Small intestine (tissue), 7 donors: ENCODE measurements around the gene EED. TPM values are rescaled to one million over a fixed set of nuclear protein-coding genes. Genes with fewer than 3 reads are reported as not detected.
"Not testable (repeated sequence)": the region's sequence is repeated elsewhere in the genome, so short reads cannot be mapped to it uniquely, and the experiment has no call there.

Source experiments
- DNase-seq, 2 donors: peaks; one replicate each; pipeline versions ENCODE4 v3.0.0 to v3.0.0-alpha.2; 2013
- FAIRE-seq: peaks from 2 replicates; lab custom pipeline; 2012; peaks lifted over from hg19 to GRCh38; lab: Jason Lieb, UNC
- H3K27ac ChIP-seq, 3 donors: one replicate each; pipeline ENCODE4 v1.5.1; 2013; ENCODE audit warnings: low read length in 2 of 3, mild to moderate bottlenecking in 2 of 3, control low read depth in 1 of 3, inconsistent platforms in 1 of 3, low read depth in 1 of 3, moderate library complexity in 1 of 3
- H3K27me3 ChIP-seq, 3 donors: one replicate each; pipeline ENCODE4 v1.6.1; 2013; ENCODE audit warnings: low read length in 3 of 3, inconsistent platforms in 1 of 3; ENCODE audit not compliant: control insufficient read depth in 3 of 3, insufficient read depth in 3 of 3
- H3K36me3 ChIP-seq, 3 donors: one replicate each; pipeline ENCODE4 v1.6.1; 2013; ENCODE audit warnings: low read length in 3 of 3, inconsistent platforms in 1 of 3, low read depth in 1 of 3, mild to moderate bottlenecking in 1 of 3, moderate library complexity in 1 of 3; ENCODE audit not compliant: control insufficient read depth in 3 of 3, insufficient read depth in 2 of 3
- H3K4me1 ChIP-seq, 3 donors: one replicate each; pipeline ENCODE4 v1.6.1; 2013; ENCODE audit warnings: low read length in 2 of 3, inconsistent platforms in 1 of 3, low read depth in 1 of 3, mild to moderate bottlenecking in 1 of 3, moderate library complexity in 1 of 3; ENCODE audit not compliant: control insufficient read depth in 3 of 3, insufficient read depth in 2 of 3
- H3K4me3 ChIP-seq, 3 donors: one replicate each; pipeline ENCODE4 v1.5.1; 2013; ENCODE audit warnings: low read length in 3 of 3, control low read depth in 1 of 3, inconsistent platforms in 1 of 3, low read depth in 1 of 3, mild to moderate bottlenecking in 1 of 3, moderate library complexity in 1 of 3
- H3K9me3 ChIP-seq, 2 donors: one replicate each; pipeline ENCODE4 v1.6.1; 2013; ENCODE audit warnings: low read depth in 1 of 2, low read length in 1 of 2; ENCODE audit not compliant: control insufficient read depth in 2 of 2, insufficient read depth in 1 of 2
- WGBS, 3 donors: extraction: QIAGEN DNeasy Blood & Tissue Kit; methylation state at CpG; one replicate each; pipeline ENCODE4 v1.1.7; 2013; 5-methylcytosine and 5-hydroxymethylcytosine counted together
- polyA plus RNA-seq, 4 donors: library from polyadenylated mRNA; stranded (reverse) in 3 of 4; unstranded in 1 of 4; fragments of 200-250 nt in 3 of 4; fragments of 120-200 nt in 1 of 4; gene quantifications; one replicate each; pipeline versions ENCODE4 v1.2.1 to v1.2.3, GENCODE V29; 2013
- donor health status: healthy with polysubstance abuse.
- donor health status: control.
- donor health status: control.
- donor health status: Bipolar disorder and iron deficiency.
- donor health status: healthy.

The EED gene
- polyA plus RNA-seq, 4 donors, result 13.5 to 27.0 (median 14.9) TPM

DNA sequence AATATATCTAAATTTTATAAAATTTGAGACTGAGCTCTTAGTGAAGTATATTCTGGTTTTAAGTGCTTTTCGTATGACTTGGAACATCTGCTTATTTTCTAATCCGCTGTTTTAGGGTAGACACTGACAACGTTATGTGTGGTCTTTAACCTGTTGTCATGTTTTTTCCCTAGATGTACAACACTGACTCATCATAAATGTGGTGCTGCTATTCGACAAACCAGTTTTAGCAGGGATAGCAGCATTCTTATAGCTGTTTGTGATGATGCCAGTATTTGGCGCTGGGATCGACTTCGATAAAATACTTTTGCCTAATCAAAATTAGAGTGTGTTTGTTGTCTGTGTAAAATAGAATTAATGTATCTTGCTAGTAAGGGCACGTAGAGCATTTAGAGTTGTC lies 33.7 kb downstream of the EED start:
- no peak for DNase-seq
- H3K36me3 ChIP-seq, result peaks cover 0 to 4% (median 4%) of the 10 kb centered on the region in 3 donors
- H3K4me3 ChIP-seq, result no peak overlapping the region
- no peaks in the 10 kb centered on the region for H3K27me3 ChIP-seq
- no peak for FAIRE-seq
- H3K9me3 ChIP-seq, result no peaks in the 10 kb centered on the region
- WGBS, 3 donors, result 81 to 93% (median 92%) methylated on average over 8 of the region's 8 CpGs
- no peaks in the 10 kb centered on the region for H3K4me1 ChIP-seq
- H3K27ac ChIP-seq, result no peak overlapping the region

DNA sequence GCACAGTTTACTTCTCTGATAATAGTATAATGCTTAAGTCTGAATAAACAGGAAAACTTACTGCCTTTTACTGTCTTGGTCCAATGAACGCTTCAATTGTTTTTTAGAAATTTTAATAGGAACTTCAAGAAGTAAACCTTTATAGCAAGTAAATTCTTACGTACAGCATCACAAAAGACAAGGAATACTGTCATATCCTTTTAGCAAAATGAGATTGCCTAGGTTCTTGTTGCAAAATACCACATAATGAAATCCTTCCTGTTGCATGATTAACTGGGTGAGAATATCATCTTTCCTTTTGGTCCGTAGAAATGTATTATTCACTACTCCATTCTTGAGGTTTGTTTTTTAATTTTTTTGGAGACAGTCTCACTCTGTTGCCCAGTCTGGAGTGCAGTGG lies 35.2 kb downstream of the EED start:
- Histone ChIP-seq H3K4me3 (no peak overlapping the region), H3K9me3 (no peaks in the 10 kb centered on the region), H3K27me3 (no peaks in the 10 kb centered on the region), H3K27ac (no peak overlapping the region), H3K36me3 (peaks cover 0 to 3% (median 2%) of the 10 kb centered on the region in 3 donors), H3K4me1 (no peaks in the 10 kb centered on the region)
- FAIRE-seq (no peak), DNase-seq (no peak)
- 98% methylated on average over 3 of the region's 3 CpGs for WGBS, 3 donors

GRCh38 chr11:86287468-86287796 lies 42.9 kb downstream of the EED start:
- peaks cover 0 to 3% (median 0%) of the 10 kb centered on the region in 3 donors for H3K36me3 ChIP-seq
- H3K4me3 ChIP-seq, result no peak overlapping the region
- 87 to 91% (median 89%) methylated on average over 2 of the region's 2 CpGs for WGBS, 3 donors
- H3K27me3 ChIP-seq, result no peaks in the 10 kb centered on the region
- no peak overlapping the region for H3K27ac ChIP-seq
- no peaks in the 10 kb centered on the region for H3K4me1 ChIP-seq
- FAIRE-seq (no peak), DNase-seq (no peak)
- no peaks in the 10 kb centered on the region for H3K9me3 ChIP-seq

DNA sequence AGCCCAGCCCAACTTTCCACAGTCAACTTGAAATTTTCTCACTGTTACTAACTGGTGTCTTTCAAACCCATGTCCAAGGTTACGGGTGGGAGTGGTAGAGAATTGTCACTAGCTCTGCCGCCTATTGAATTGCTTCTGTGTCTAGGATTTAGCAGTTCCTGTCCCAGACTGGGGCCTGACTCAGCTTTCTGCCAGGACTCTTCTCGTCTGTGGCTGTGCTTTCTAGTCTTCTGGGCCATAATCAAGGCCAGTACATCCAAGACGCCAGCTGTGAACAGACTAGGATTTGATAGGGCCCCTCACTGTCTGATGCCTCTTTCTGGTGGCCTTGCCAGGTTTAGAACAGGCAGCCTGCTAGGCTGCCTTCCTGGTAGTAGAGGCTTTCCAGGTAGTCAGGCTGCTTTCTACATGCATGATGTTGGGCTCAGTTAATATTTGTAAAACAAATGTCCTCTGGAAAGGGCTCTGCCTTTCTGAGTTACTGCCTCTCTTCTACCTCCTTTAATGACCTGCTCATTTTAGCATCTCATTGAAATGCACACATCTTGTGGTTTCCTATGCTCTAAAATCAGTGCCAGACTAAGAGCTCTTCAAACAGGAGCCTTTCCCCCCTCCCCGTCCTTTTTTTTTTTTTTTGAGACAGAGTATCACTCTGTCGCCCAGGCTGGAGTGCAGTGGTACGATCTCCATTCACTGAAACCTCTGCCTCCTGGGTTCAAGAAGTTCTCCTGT lies 44.4 kb downstream of the EED start:
- Histone ChIP-seq H3K4me3 (no peak overlapping the region), H3K27me3 (no peaks in the 10 kb centered on the region), H3K36me3 (peaks cover 0 to 3% (median 0%) of the 10 kb centered on the region in 3 donors), H3K27ac (no peak overlapping the region), H3K4me1 (no peaks in the 10 kb centered on the region), H3K9me3 (no peaks in the 10 kb centered on the region)
- no peak for FAIRE-seq
- WGBS, 3 donors, result 69 to 79% (median 72%) methylated on average over 7 of the region's 7 CpGs
- DNase-seq, result no peak

DNA sequence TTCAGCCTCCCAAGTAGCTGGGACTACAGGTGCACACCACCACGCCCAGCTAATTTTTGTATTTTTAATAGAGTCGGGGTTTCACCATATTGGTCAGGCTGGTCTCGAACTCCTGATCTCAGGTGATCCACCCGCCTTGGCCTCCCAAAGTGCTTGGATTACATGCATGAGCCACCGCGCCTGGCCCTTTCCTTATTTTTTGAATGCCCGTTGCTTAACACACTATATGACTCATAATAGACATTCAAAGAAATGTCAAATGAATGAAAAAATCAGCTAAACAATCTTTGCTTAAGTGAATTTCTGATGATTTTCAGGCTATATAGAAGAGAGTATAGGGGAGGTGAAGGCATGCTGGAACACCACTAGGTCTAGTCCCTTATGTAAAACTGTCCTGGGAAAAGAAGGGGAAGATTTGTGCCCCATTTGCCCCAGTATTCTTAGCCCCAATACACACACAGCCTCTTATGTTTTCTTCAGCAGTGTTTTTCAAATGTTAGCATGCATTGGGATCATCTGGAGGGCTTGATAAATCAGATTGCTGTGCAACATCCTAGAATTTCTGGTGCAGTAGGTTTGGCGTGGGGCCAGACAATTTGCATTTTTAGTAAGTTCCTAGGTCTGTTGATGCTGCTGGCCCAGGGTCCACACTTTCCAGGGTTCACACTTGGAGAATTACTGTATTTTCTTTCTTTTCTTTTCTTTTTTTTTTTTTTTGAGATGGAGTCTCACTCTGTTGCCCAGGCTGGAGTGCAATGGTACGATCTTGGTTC lies 45.1 kb downstream of the EED start:
- 84 to 89% (median 88%) methylated on average over 9 of the region's 9 CpGs for WGBS, 3 donors
- H3K36me3 ChIP-seq, H3K4me1 ChIP-seq, DNase-seq, H3K4me3 ChIP-seq, H3K27me3 ChIP-seq, H3K9me3 ChIP-seq, FAIRE-seq, H3K27ac ChIP-seq: not testable (repeated sequence)

GRCh38 chr11:86291466-86292262 lies 47.1 kb downstream of the EED start:
- H3K4me3 ChIP-seq, result no peak overlapping the region
- H3K9me3 ChIP-seq, result no peaks in the 10 kb centered on the region
- 33 to 41% (median 36%) methylated on average over 3 of the region's 3 CpGs for WGBS, 3 donors
- H3K27me3 ChIP-seq, result no peaks in the 10 kb centered on the region
- no peaks in the 10 kb centered on the region for H3K36me3 ChIP-seq
- FAIRE-seq (no peak), DNase-seq (peak; percentile 37 to 61)
- H3K4me1 ChIP-seq, result no peaks in the 10 kb centered on the region
- H3K27ac ChIP-seq, result no peak overlapping the region

- Histone ChIP-seq H3K4me1 (no peaks in the 10 kb centered on the region), H3K36me3 (no peaks in the 10 kb centered on the region), H3K27ac (no peak overlapping the region), H3K9me3 (no peaks in the 10 kb centered on the region), H3K4me3 (no peak overlapping the region), H3K27me3 (no peaks in the 10 kb centered on the region)
- FAIRE-seq (no peak), DNase-seq (no peak)
- 74 to 88% (median 82%) methylated on average over 6 of the region's 6 CpGs for WGBS, 3 donors
These were observed 48.5 kb downstream of the EED start for GRCh38 chr11:86292912-86293616.

GRCh38 chr11:86294026-86294425 lies 49.5 kb downstream of the EED start:
- H3K27ac ChIP-seq, result no peak overlapping the region
- no peaks in the 10 kb centered on the region for H3K36me3 ChIP-seq
- no peaks in the 10 kb centered on the region for H3K9me3 ChIP-seq
- no peaks in the 10 kb centered on the region for H3K27me3 ChIP-seq
- no peak overlapping the region for H3K4me3 ChIP-seq
- DNase-seq, result no peak
- no peak for FAIRE-seq
- H3K4me1 ChIP-seq, result no peaks in the 10 kb centered on the region
